ENCODE data around the gene COL10A1. TPM values are rescaled to one million over a fixed set of nuclear protein-coding genes. Genes with fewer than 3 reads are reported as not detected.

COL10A1 gene
- total RNA-seq, 2 donors from 2014 or later, result 0.26 to 4.9 TPM

DNA sequence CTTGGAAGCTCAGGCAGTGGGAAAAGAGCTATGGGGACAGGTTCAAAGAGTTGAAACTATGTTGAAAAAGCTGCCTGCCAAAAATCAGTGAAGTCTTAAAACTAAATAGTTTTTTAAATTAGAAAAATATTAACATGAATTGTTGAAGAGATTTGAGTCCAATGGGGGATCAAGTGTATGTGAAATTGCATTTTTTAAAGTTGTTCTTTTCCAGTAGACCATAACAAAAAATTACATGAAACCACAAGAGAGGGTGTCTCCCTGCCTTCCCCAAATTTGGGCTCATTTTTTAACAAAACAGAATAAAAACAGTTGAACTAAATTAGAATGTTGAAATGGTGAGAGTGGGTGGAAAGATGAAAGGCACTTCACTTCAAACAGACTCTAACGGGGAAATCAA lies 31.5 kb upstream of the COL10A1 start:
- H3K36me3 ChIP-seq (replicated peaks in 1 of 2; ENCODE audit: insufficient read depth in 1 of 2, low read depth in 2 of 2), result no peaks in the 10 kb centered on the region
- no peak overlapping the region for H3K27ac ChIP-seq
- H3K27me3 ChIP-seq, result no peaks in the 10 kb centered on the region
- TF ChIP-seq, protein P1, sequence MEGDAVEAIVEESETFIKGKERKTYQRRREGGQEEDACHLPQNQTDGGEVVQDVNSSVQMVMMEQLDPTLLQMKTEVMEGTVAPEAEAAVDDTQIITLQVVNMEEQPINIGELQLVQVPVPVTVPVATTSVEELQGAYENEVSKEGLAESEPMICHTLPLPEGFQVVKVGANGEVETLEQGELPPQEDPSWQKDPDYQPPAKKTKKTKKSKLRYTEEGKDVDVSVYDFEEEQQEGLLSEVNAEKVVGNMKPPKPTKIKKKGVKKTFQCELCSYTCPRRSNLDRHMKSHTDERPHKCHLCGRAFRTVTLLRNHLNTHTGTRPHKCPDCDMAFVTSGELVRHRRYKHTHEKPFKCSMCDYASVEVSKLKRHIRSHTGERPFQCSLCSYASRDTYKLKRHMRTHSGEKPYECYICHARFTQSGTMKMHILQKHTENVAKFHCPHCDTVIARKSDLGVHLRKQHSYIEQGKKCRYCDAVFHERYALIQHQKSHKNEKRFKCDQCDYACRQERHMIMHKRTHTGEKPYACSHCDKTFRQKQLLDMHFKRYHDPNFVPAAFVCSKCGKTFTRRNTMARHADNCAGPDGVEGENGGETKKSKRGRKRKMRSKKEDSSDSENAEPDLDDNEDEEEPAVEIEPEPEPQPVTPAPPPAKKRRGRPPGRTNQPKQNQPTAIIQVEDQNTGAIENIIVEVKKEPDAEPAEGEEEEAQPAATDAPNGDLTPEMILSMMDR (IDR thresholded peaks at IDR 0.05), result no peak
- TF ChIP-seq POLR2A (IDR thresholded peaks at IDR 0.05), result no peak
- no peaks in the 10 kb centered on the region for H3K4me1 ChIP-seq
- H3K4me3 ChIP-seq, result no peak overlapping the region
- ATAC-seq (no peak), DNase-seq (no peak)
- intact Hi-C loops (cut with DNase I), result no loop called here
- no peaks in the 10 kb centered on the region for H3K9me3 ChIP-seq
- 71 to 93% methylated on average over 1 of the region's 1 CpG for WGBS, 2 donors

DNA sequence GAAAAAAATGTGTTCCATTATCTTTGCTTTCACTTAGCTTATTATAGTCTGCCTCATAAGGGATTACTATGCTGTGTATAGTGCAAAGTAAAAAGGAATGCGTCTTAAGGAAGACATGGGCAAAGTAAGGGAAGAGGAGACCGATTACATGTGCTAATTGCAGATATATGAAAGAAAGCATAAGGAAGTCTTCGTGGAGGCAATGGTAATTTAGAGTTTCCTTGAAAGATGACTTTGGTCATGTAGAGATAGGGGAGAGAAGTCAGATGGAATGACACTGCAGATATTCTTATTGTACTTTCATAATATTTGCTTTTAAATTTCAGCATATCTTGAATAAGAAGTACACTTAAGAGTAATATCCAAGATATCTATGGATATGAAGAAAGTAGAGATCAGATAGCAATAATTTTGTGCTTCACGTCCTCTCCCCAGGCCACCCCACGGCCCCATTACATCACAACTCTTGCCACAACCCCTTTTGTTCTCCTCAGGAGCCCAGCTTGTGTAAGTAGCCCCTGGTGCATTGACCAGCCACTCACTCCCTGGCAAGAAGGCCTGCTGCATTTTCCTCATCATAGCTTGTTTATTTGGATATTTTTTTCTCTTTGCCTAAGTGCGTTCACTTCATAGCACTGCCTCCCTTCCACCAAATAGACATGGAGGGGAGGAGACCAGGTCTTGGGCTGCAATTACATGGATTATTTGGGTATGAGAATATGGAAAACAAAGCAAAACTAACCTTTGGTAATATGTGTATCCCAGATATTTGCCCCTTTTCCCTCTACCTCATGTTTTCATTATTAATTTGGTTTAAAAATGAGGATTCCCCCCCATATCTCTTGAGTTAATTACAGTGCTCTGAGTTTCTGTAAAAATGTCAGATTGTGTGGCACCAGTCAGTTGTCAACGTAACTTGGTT lies 30.7 kb upstream of the COL10A1 start:
- Histone ChIP-seq H3K4me3 (no peak overlapping the region), H3K4me1 (no peaks in the 10 kb centered on the region)
- WGBS, 2 donors, result 84 to 89% methylated on average over 7 of the region's 7 CpGs

DNA sequence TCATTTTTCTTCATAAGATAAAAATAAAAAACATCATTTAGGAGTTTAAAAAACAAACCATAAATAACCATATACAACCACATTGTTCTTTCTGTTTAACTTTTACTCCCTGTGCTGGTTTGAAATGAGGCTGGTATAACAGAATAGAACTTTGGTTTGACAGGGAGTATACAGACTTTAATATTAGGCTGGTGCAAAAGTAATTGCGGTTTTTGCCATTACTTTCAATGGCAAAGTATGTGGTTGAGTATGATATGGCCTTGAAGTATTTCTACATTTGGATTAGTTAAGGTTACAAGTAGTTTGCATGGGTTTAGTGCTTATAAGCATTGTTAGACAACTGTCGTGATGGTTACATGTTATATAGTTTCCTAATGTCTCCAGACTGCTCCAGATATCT lies 29.0 kb upstream of the COL10A1 start:
- no peaks in the 10 kb centered on the region for H3K9me3 ChIP-seq
- intact Hi-C loops (cut with DNase I), result no loop called here
- 88 to 97% methylated on average over 2 of the region's 2 CpGs for WGBS, 2 donors
- no peaks in the 10 kb centered on the region for H3K36me3 ChIP-seq (replicated peaks in 1 of 2; ENCODE audit: insufficient read depth in 1 of 2, low read depth in 2 of 2)
- H3K4me3 ChIP-seq, result no peak overlapping the region
- H3K27ac ChIP-seq, result no peak overlapping the region
- ATAC-seq, result no peak
- TF ChIP-seq, protein P1 (IDR thresholded peaks at IDR 0.05), result no peak
- no peak for TF ChIP-seq POLR2A (IDR thresholded peaks at IDR 0.05)
- no peak for DNase-seq
- H3K4me1 ChIP-seq, result no peaks in the 10 kb centered on the region
- H3K27me3 ChIP-seq, result no peaks in the 10 kb centered on the region

More for the DNA sequence above, 30.7 kb upstream of the COL10A1 start:
- no peak for ATAC-seq
- H3K36me3 ChIP-seq (replicated peaks in 1 of 2; ENCODE audit: insufficient read depth in 1 of 2, low read depth in 2 of 2), result no peaks in the 10 kb centered on the region
- DNase-seq, result no peak
- no peaks in the 10 kb centered on the region for H3K27me3 ChIP-seq
- no peak for TF ChIP-seq POLR2A (IDR thresholded peaks at IDR 0.05)
- TF ChIP-seq, protein P1 (IDR thresholded peaks at IDR 0.05), result no peak
- no peak overlapping the region for H3K27ac ChIP-seq
- intact Hi-C loops (cut with DNase I), result no loop called here
- H3K9me3 ChIP-seq, result no peaks in the 10 kb centered on the region

DNA sequence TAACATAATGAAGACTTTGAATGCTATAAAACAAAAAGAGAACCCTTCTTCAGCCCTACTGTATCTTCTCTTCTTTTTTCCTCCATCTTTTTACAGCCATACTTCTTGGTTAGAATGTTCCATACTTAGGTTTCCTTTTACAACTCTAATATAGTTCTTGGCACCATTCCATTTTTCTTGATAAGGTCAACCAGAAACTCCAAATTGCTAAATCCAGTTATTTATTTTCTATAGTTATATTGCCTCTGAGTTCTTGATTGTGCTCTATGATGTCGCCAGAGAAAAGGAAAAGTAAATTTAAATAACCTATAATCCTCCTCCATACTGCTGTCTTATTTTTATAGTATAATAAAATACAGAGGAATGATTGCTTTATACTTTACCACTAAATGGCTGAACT lies 26.7 kb upstream of the COL10A1 start:
- no peak for DNase-seq
- WGBS, 2 donors, result 21 to 52% methylated on average over 1 of the region's 1 CpG
- no peaks in the 10 kb centered on the region for H3K4me1 ChIP-seq
- no peak overlapping the region for H3K4me3 ChIP-seq
- no peaks in the 10 kb centered on the region for H3K9me3 ChIP-seq
- TF ChIP-seq, protein P1 (IDR thresholded peaks at IDR 0.05), result no peak
- TF ChIP-seq POLR2A (IDR thresholded peaks at IDR 0.05), result no peak
- H3K27me3 ChIP-seq, result no peaks in the 10 kb centered on the region
- no peak overlapping the region for H3K27ac ChIP-seq
- H3K36me3 ChIP-seq (replicated peaks in 1 of 2; ENCODE audit: insufficient read depth in 1 of 2, low read depth in 2 of 2), result no peaks in the 10 kb centered on the region
- intact Hi-C loops (cut with DNase I), result no loop called here
- ATAC-seq, result no peak
